ENCODE results near the gene NSUN6. TPM values are rescaled to one million over a fixed set of nuclear protein-coding genes. Genes with fewer than 3 reads are reported as not detected.
"Not testable (repeated sequence)": the region's sequence is repeated elsewhere in the genome, so short reads cannot be mapped to it uniquely, and the experiment has no call there.

The NSUN6 gene
- total RNA-seq, 1 donor from 2014 or later, result 12.8 TPM

DNA sequence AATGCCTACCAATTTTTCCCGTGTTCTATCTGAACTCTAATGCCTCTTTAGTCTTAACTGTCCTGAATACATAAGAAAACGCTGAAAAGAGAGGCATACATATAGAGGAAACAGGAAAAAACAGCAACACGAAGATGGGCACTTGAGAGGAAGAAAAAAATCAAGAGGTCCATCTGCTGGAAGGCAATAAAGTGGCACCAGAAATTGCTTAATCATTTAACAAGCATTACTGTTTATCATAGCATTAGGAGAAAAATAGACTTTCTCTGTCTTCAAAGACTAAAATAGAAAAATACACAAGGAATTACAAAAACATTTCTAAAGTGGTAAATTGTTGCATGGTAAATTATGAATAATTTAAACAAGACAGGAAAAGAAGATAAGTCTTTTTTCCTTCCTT lies 35.0 kb downstream of the NSUN6 start:
- no peaks in the 10 kb centered on the region for H3K9me3 Mint-ChIP-seq
- no peaks in the 10 kb centered on the region for H3K27me3 Mint-ChIP-seq (ENCODE audit: insufficient read depth)
- H3K27ac Mint-ChIP-seq, result no peak overlapping the region
- no peak for DNase-seq (ENCODE audit: low spot score)
- peaks cover 28% of the 10 kb centered on the region for H3K36me3 Mint-ChIP-seq (ENCODE audit: low read depth)
- peaks cover 10% of the 10 kb centered on the region for H3K4me1 Mint-ChIP-seq (ENCODE audit: low read depth)
- intact Hi-C loops (cut with micrococcal nuclease), result no loop called here
- H3K4me3 Mint-ChIP-seq, result no peak overlapping the region

DNA sequence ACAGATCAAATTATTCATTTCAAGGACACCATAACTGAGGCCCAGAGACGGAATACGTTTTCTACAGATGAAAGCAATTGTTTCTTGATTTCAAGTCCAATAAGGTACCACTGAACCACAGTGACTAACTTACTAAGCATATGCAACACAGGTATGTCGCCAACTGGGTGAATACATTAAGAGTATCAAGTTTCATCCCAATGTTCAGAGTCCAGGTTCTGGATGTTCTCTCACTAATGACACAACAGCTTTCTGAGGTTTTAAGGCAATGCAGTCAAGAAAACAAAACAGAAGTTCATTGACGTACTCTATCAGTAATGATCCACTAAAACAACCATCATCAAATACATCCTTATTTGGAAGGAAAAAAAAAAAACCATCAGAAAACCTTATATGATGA lies 35.8 kb downstream of the NSUN6 start:
- intact Hi-C loops (cut with micrococcal nuclease), result no loop called here
- no peak overlapping the region for H3K4me3 Mint-ChIP-seq
- H3K27me3 Mint-ChIP-seq (ENCODE audit: insufficient read depth), result no peaks in the 10 kb centered on the region
- DNase-seq (ENCODE audit: low spot score), result no peak
- H3K9me3 Mint-ChIP-seq, result no peaks in the 10 kb centered on the region
- peaks cover 25% of the 10 kb centered on the region for H3K36me3 Mint-ChIP-seq (ENCODE audit: low read depth)
- no peak overlapping the region for H3K27ac Mint-ChIP-seq
- peaks cover 10% of the 10 kb centered on the region for H3K4me1 Mint-ChIP-seq (ENCODE audit: low read depth)

DNA sequence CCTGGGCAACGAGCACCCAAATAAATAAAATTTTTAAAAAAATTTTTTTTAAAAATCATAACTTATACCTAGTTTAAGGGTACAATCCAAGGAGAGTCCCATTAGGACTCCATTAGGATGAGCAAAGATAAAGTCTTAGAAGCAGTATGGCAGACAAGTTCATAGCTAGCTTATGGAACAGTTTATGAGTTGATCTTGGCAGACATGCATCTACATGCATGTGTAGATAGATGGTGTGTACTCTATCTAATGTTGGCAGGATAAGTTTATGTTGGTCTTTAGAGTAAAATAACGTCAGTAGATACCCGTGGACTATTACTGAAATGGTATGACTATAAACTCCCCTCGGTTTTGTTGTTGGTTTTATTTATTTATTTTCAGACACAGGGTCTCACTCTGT lies 40.2 kb downstream of the NSUN6 start:
- intact Hi-C loops (cut with micrococcal nuclease), result no loop called here
- no peaks in the 10 kb centered on the region for H3K9me3 Mint-ChIP-seq
- H3K4me1 Mint-ChIP-seq (ENCODE audit: low read depth), result peaks cover 9% of the 10 kb centered on the region
- no peak overlapping the region for H3K27ac Mint-ChIP-seq
- no peak overlapping the region for H3K4me3 Mint-ChIP-seq
- no peak for DNase-seq (ENCODE audit: low spot score)
- H3K27me3 Mint-ChIP-seq (ENCODE audit: insufficient read depth), result no peaks in the 10 kb centered on the region
- H3K36me3 Mint-ChIP-seq (ENCODE audit: low read depth), result peaks cover 25% of the 10 kb centered on the region

- intact Hi-C loops (cut with micrococcal nuclease), result no loop called here
- no peak overlapping the region for H3K27ac Mint-ChIP-seq
- no peak for DNase-seq (ENCODE audit: low spot score)
- no peaks in the 10 kb centered on the region for H3K9me3 Mint-ChIP-seq
- no peaks in the 10 kb centered on the region for H3K27me3 Mint-ChIP-seq (ENCODE audit: insufficient read depth)
- H3K4me3 Mint-ChIP-seq, result no peak overlapping the region
- H3K4me1 Mint-ChIP-seq (ENCODE audit: low read depth), result peaks cover 9% of the 10 kb centered on the region
- peaks cover 29% of the 10 kb centered on the region for H3K36me3 Mint-ChIP-seq (ENCODE audit: low read depth)
Measured at GRCh38 chr10:18610517-18610916, 40.9 kb downstream of the NSUN6 start.

DNA sequence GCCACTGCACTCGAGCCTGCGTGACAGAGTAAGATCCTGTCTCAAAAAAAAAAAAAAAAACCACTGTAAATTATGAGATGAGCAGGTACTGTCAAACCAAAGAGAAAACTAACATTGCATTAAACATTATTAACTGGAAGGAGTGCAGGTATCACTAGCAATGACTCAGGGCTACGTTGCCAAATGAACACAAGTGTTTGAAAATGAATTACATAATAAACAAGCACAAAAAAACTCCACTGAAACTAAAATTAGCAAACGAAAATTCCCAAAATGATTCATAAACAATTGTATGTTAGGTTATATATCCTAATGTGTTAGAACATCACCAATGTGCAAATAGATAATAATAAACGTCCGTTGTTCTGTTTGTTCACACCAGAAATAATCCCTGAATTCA lies 42.8 kb downstream of the NSUN6 start:
- Mint-ChIP-seq H3K9me3 (no peaks in the 10 kb centered on the region), H3K4me3 (no peak overlapping the region)

DNA sequence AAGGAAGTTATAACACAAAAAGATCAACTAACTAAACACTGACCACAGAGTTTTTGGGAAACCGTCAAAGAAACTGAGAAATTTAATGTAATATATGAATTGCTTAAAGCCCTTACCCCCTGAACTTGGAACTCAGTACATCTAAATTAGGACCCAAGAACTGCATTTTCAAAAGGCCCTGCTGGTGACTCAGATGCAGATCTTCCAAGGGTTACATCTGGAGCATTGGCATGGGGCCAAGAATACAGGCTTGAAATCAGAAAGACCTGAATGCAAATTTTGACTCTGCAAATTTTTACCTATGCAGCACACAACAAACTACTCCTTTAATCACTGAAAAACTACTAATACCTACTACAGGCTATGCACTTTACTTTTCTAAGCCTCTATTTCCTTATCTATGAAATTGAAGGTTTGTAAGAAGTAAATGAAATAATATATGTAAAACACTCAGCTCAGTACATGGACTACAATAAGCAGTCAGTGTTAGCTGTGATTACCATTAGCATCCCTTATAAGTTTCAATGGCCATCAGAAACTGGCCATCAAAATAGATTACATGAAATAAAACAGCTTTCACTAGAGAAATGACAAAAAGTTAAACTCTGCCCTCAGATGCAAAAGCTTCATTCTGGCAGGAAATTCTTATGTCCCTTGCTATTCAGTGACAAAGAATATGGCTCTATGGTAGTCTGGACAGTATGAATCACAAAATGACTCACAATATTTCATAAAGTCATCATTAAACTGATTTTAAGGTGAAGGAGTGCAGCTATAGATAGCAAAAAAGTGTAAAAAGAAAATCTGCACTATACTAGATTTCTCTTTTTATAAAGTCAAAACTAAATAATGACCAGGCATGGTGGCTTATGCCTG lies 43.6 kb downstream of the NSUN6 start:
- Mint-ChIP-seq H3K9me3 (no peaks in the 10 kb centered on the region), H3K27me3 (ENCODE audit: insufficient read depth) (no peaks in the 10 kb centered on the region), H3K4me3 (no peak overlapping the region), H3K36me3 (ENCODE audit: low read depth) (peaks cover 31% of the 10 kb centered on the region), H3K4me1 (ENCODE audit: low read depth) (peaks cover 9% of the 10 kb centered on the region), H3K27ac (no peak overlapping the region)
- no peak for DNase-seq (ENCODE audit: low spot score)
- intact Hi-C loops (cut with micrococcal nuclease), result no loop called here

More for the DNA sequence above, 42.8 kb downstream of the NSUN6 start:
- Mint-ChIP-seq H3K27ac (no peak overlapping the region), H3K4me1 (ENCODE audit: low read depth) (peaks cover 9% of the 10 kb centered on the region), H3K27me3 (ENCODE audit: insufficient read depth) (no peaks in the 10 kb centered on the region), H3K36me3 (ENCODE audit: low read depth) (peaks cover 29% of the 10 kb centered on the region)
- no peak for DNase-seq (ENCODE audit: low spot score)
- intact Hi-C loops (cut with micrococcal nuclease), result no loop called here

GRCh38 chr10:18606051-18606695 lies 45.2 kb downstream of the NSUN6 start:
- intact Hi-C loops (cut with micrococcal nuclease), result no loop called here
- H3K27me3 Mint-ChIP-seq (ENCODE audit: insufficient read depth), result no peaks in the 10 kb centered on the region

DNA sequence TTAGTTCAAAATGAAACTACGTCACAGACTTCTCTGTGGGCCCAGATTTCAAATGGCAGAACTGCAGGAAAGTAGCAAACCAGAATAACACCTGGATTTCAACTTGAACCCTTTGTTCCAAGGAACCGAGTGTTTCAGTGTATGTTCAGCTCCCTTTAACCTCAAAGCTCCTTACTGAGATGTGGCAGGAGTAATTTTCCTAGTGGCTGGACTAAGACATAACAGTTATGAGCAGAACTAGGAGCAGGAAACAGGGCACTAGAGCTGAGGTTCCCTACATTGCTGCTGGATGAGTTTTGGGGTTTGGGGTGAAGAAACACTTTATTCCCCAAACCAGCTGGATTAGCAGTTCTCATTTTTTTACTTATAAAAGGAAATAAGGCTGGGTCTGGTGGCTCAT lies 50.1 kb downstream of the NSUN6 start:
- H3K27ac Mint-ChIP-seq, result no peak overlapping the region
- DNase-seq (ENCODE audit: low spot score), result no peak
- peaks cover 16% of the 10 kb centered on the region for H3K36me3 Mint-ChIP-seq (ENCODE audit: low read depth)
- H3K4me1 Mint-ChIP-seq (ENCODE audit: low read depth), result no peaks in the 10 kb centered on the region
- no peaks in the 10 kb centered on the region for H3K27me3 Mint-ChIP-seq (ENCODE audit: insufficient read depth)
- no peaks in the 10 kb centered on the region for H3K9me3 Mint-ChIP-seq
- no peak overlapping the region for H3K4me3 Mint-ChIP-seq
- intact Hi-C loops (cut with micrococcal nuclease), result no loop called here

More at GRCh38 chr10:18606051-18606695, 45.2 kb downstream of the NSUN6 start:
- H3K36me3 Mint-ChIP-seq (ENCODE audit: low read depth), result peaks cover 26% of the 10 kb centered on the region
- no peaks in the 10 kb centered on the region for H3K9me3 Mint-ChIP-seq
- no peak for DNase-seq (ENCODE audit: low spot score)
- no peak overlapping the region for H3K27ac Mint-ChIP-seq
- H3K4me3 Mint-ChIP-seq, result no peak overlapping the region
- H3K4me1 Mint-ChIP-seq (ENCODE audit: low read depth), result peaks cover 9% of the 10 kb centered on the region

DNA sequence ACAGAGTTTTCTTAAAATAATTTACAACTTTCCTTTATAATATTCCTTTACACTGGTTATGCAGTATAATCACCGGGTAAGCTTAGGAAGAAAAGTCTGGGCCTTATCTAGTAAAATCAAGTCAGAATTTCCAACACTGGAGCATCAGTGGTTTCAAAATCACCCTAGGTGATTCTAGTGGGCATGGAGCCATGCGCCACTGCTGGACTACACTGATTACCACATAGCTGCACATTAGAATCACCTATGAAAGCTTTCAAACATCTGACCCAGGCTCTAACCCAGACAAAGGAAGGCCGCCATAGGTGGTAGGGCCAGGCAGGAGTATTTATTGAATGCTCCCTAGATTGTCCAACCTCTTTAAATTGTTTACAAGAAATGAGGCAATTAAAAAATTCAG lies 52.0 kb downstream of the NSUN6 start:
- intact Hi-C loops (cut with micrococcal nuclease), result no loop called here
- H3K4me1 Mint-ChIP-seq (ENCODE audit: low read depth), result no peaks in the 10 kb centered on the region
- H3K27ac Mint-ChIP-seq, result no peak overlapping the region
- DNase-seq (ENCODE audit: low spot score), result no peak
- no peak overlapping the region for H3K4me3 Mint-ChIP-seq
- H3K27me3 Mint-ChIP-seq (ENCODE audit: insufficient read depth), result no peaks in the 10 kb centered on the region
- no peaks in the 10 kb centered on the region for H3K9me3 Mint-ChIP-seq
- H3K36me3 Mint-ChIP-seq (ENCODE audit: low read depth), result peaks cover 17% of the 10 kb centered on the region

- Mint-ChIP-seq H3K4me1 (ENCODE audit: low read depth) (no peaks in the 10 kb centered on the region), H3K36me3 (ENCODE audit: low read depth) (peaks cover 19% of the 10 kb centered on the region), H3K27me3 (ENCODE audit: insufficient read depth) (no peaks in the 10 kb centered on the region), H3K9me3 (peaks cover 6% of the 10 kb centered on the region), H3K4me3 (no peak overlapping the region), H3K27ac (no peak overlapping the region)
- no peak for DNase-seq (ENCODE audit: low spot score)
- intact Hi-C loops (cut with micrococcal nuclease), result no loop called here
Measured at GRCh38 chr10:18594574-18595156, 56.7 kb downstream of the NSUN6 start.

GRCh38 chr10:18591141-18591540 lies 60.2 kb downstream of the NSUN6 start:
- H3K27ac Mint-ChIP-seq; H3K9me3 Mint-ChIP-seq; intact Hi-C loops (cut with micrococcal nuclease); H3K4me3 Mint-ChIP-seq; DNase-seq (ENCODE audit: low spot score); H3K27me3 Mint-ChIP-seq (ENCODE audit: insufficient read depth); H3K4me1 Mint-ChIP-seq (ENCODE audit: low read depth): not testable (repeated sequence)
- H3K36me3 Mint-ChIP-seq (ENCODE audit: low read depth), result peaks cover 32% of the 10 kb centered on the region

DNA sequence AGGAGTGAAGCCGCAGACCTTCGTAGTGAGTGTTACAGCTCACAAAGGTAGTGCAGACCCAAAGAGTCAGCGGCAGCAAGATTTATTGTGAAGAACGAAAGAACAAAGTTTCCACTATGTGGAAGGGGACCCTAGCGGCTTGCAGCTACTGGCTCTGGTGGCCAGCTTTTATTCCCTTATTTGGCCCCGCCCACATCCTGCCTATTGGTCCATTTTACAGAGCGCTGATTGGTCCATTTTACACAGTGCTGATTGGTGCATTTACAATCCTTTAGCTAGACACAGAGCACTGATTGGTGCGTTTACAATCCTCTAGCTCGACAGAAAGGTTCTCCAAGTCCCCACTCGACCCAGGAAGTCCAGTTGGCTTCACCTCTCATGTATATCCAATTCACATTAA lies 64.8 kb downstream of the NSUN6 start:
- H3K4me1 Mint-ChIP-seq (ENCODE audit: low read depth), result peaks cover 24% of the 10 kb centered on the region
- H3K27me3 Mint-ChIP-seq (ENCODE audit: insufficient read depth); H3K9me3 Mint-ChIP-seq; DNase-seq (ENCODE audit: low spot score); H3K27ac Mint-ChIP-seq; H3K4me3 Mint-ChIP-seq; intact Hi-C loops (cut with micrococcal nuclease): not testable (repeated sequence)
- peaks cover 47% of the 10 kb centered on the region for H3K36me3 Mint-ChIP-seq (ENCODE audit: low read depth)

Measured in activated T-helper 1 cell treated with anti-CD3 and anti-CD28 coated beads, Interleukin-12 subunit alpha, Interleukin-12 subunit beta, Interleukin-2, Interleukin-4 antibody, amounts not matched to agents 30 ng/mL and 10 ng/mL and 1 ng/mL, durations not matched to agents 14 hours and 24 hours and 36 hours (primary cell).